ENCODE results near the gene TMEM198. TPM values are rescaled to one million over a fixed set of nuclear protein-coding genes. Genes with fewer than 3 reads are reported as not detected.

The TMEM198 gene
- polyA plus RNA-seq, 3 donors, result 3.1 to 4.1 (median 3.8) TPM

- no peak for DNase-seq
Observed at GRCh38 chr2:219575566-219576504, 32.0 kb downstream of the TMEM198 start.

GRCh38 chr2:219576505-219577388 lies 32.9 kb downstream of the TMEM198 start:
- no peak for DNase-seq

GRCh38 chr2:219578811-219579613 lies 35.2 kb downstream of the TMEM198 start:
- no peak for DNase-seq

- DNase-seq, result no peak
Observed at GRCh38 chr2:219581346-219581745, 37.5 kb downstream of the TMEM198 start.

- no peak for DNase-seq
Observed at GRCh38 chr2:219591091-219591490, 47.3 kb downstream of the TMEM198 start.

GRCh38 chr2:219592736-219593135 lies 48.9 kb downstream of the TMEM198 start:
- no peak for DNase-seq

GRCh38 chr2:219593154-219593553 lies 49.3 kb downstream of the TMEM198 start:
- no peak for DNase-seq

GRCh38 chr2:219595256-219595655 lies 51.4 kb downstream of the TMEM198 start:
- DNase-seq, result no peak

- no peak for DNase-seq
Observed at GRCh38 chr2:219596954-219597551, 53.2 kb downstream of the TMEM198 start.

GRCh38 chr2:219597552-219598307 lies 53.9 kb downstream of the TMEM198 start, which contains the start of gene STK11IP:
STK11IP (plus strand) TSS chr2:219597857; CDS start chr2:219598120, 263 bp downstream.
- peak; percentile 98 for DNase-seq

- DNase-seq, result no peak
Observed at GRCh38 chr2:219598308-219599078, 54.7 kb downstream of the TMEM198 start.

Other genes starting within 250 kb of the TMEM198 start
- gene PTPRN, start 234.6 kb upstream of the TMEM198 start, polyA plus RNA-seq (ENCODE audit: insufficient read length in 3 of 3), result under 1 TPM; 0.16 to 0.27 (median 0.17) TPM
- gene RESP18, start 211.3 kb upstream of the TMEM198 start, polyA plus RNA-seq (ENCODE audit: insufficient read length in 3 of 3), result not detected
- gene DNPEP, start 156.1 kb upstream of the TMEM198 start, polyA plus RNA-seq (ENCODE audit: insufficient read length in 3 of 3), result 10 to 100 TPM; 64.4 to 91.2 (median 66.4) TPM
- gene DES, start 125.7 kb upstream of the TMEM198 start, polyA plus RNA-seq (ENCODE audit: insufficient read length in 3 of 3), result 1 to 10 TPM; 5.5 to 8.2 (median 6.0) TPM
- 10 to 100 TPM; 13.1 to 16.9 (median 13.5) TPM for gene SPEG, start 109.2 kb upstream of the TMEM198 start, polyA plus RNA-seq (ENCODE audit: insufficient read length in 3 of 3)
- gene GMPPA, start 45.1 kb upstream of the TMEM198 start, polyA plus RNA-seq (ENCODE audit: insufficient read length in 3 of 3), result 10 to 100 TPM; 35.6 to 40.0 (median 39.0) TPM
- under 1 TPM; 0.12 to 0.21 (median 0.18) TPM for gene ASIC4, start 29.5 kb upstream of the TMEM198 start, polyA plus RNA-seq (ENCODE audit: insufficient read length in 3 of 3)
- 10 to 100 TPM; 29.3 to 45.3 (median 34.6) TPM for gene CHPF, start 219 bp upstream of the TMEM198 start, polyA plus RNA-seq (ENCODE audit: insufficient read length in 3 of 3)
- 100 to 1,000 TPM; 150 to 189 (median 179) TPM for gene OBSL1, start 27.5 kb downstream of the TMEM198 start, polyA plus RNA-seq (ENCODE audit: insufficient read length in 3 of 3)
- 1 to 10 TPM in 2 of 3 donors, under 1 TPM in 1; 0.87 to 3.1 (median 2.9) TPM for gene INHA, start 28.3 kb downstream of the TMEM198 start, polyA plus RNA-seq (ENCODE audit: insufficient read length in 3 of 3)
- gene STK11IP, start 53.8 kb downstream of the TMEM198 start, polyA plus RNA-seq (ENCODE audit: insufficient read length in 3 of 3), result 10 to 100 TPM; 23.9 to 33.0 (median 32.8) TPM
- gene SLC4A3, start 83.6 kb downstream of the TMEM198 start, polyA plus RNA-seq (ENCODE audit: insufficient read length in 3 of 3), result 10 to 100 TPM in 1 of 3 donors, 1 to 10 TPM in 2; 9.5 to 13.5 (median 9.7) TPM